ENCODE results near the gene MARCHF9. TPM values are rescaled to one million over a fixed set of nuclear protein-coding genes. Genes with fewer than 3 reads are reported as not detected.

Gene MARCHF9
- total RNA-seq, 1 experiment from 2014 or later = 21.8 TPM

DNA sequence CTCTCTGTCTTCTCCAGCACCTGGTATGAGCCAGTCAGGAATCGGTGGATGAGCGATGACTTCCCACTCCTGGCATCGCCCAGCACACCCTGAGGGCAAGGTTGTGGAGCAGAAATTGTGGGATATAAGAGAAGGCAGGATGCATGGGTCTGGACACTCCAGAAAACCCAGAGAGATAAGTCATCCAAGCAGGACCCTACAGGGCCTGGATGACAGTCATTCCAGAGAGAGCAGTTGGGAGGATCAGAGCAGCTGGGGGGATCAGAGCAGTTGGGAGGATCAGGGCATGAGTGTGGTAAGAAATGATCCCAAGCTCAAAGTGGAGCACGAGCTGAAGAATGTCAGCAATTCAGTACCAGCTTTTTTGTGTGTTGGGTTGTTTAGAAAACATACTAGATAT, 20.3 kb upstream of the MARCHF9 start (continued):
- TF ChIP-seq YY1 (IDR thresholded peaks at IDR 0.05; ENCODE audit: extremely low read depth, insufficient replicate concordance, low read depth, low read length) (no peak), EZH2phosphoT487 (IDR thresholded peaks at IDR 0.05; ENCODE audit: borderline replicate concordance) (no peak)

- H3K9me2 ChIP-seq (ENCODE audit: insufficient read depth) = no peaks in the 10 kb centered on the region
- no peak overlapping the region for H3K4me3 ChIP-seq (replicated peaks in 1 of 2; ENCODE audit: low read depth in 1 of 2, low read length in 2 of 2)
- no peak overlapping the region for H3K9ac ChIP-seq (ENCODE audit: low read length)
- BruUV-seq (replicated peaks) = no TSS peak
- no peaks in the 10 kb centered on the region for H4K20me1 ChIP-seq (ENCODE audit: insufficient read depth)
- RAD21 ChIA-PET (ENCODE audit: low non-redundant PET in 1 of 2, low total read pairs in 2 of 2, uncharacterized antibody in 2 of 2, unreplicated experiment in 2 of 2) = no interaction called here
- CTCF ChIA-PET = no interaction called here
- ATAC-seq = no peak
- H3K36me3 ChIP-seq (ENCODE audit: control insufficient read depth in 1 of 2, insufficient read depth in 2 of 2, low read length in 2 of 2) = peaks cover 0 to 11% of the 10 kb centered on the region in 2 experiments; a peak in 3 of 4 replicates
- no peaks in the 10 kb centered on the region for H3K9me3 ChIP-seq (ENCODE audit: control insufficient read depth in 1 of 2, insufficient read depth in 1 of 2, low read depth in 1 of 2, low read length in 2 of 2)
- POLR2A ChIA-PET = no interaction called here
- DNase-seq (ENCODE audit: low read depth, low spot score) = no peak
- intact Hi-C loops (cut with micrococcal nuclease) = no loop called here
- no peaks in the 10 kb centered on the region for H3K4me1 ChIP-seq (ENCODE audit: control insufficient read depth in 1 of 2, insufficient read depth in 2 of 2, low read length in 2 of 2)
- H3K79me2 ChIP-seq (ENCODE audit: insufficient read depth, low read length) = no peaks in the 10 kb centered on the region
- H3K27me3 ChIP-seq (ENCODE audit: insufficient read depth, low read length) = no peaks in the 10 kb centered on the region
- H2AFZ ChIP-seq (ENCODE audit: low read depth, low read length, poor library complexity, severe bottlenecking) = no peak overlapping the region
- no peak overlapping the region for H3K27ac ChIP-seq (ENCODE audit: low read depth, low read length)
- H3K4me2 ChIP-seq (ENCODE audit: low read length) = no peak overlapping the region
- TF ChIP-seq, protein P1, sequence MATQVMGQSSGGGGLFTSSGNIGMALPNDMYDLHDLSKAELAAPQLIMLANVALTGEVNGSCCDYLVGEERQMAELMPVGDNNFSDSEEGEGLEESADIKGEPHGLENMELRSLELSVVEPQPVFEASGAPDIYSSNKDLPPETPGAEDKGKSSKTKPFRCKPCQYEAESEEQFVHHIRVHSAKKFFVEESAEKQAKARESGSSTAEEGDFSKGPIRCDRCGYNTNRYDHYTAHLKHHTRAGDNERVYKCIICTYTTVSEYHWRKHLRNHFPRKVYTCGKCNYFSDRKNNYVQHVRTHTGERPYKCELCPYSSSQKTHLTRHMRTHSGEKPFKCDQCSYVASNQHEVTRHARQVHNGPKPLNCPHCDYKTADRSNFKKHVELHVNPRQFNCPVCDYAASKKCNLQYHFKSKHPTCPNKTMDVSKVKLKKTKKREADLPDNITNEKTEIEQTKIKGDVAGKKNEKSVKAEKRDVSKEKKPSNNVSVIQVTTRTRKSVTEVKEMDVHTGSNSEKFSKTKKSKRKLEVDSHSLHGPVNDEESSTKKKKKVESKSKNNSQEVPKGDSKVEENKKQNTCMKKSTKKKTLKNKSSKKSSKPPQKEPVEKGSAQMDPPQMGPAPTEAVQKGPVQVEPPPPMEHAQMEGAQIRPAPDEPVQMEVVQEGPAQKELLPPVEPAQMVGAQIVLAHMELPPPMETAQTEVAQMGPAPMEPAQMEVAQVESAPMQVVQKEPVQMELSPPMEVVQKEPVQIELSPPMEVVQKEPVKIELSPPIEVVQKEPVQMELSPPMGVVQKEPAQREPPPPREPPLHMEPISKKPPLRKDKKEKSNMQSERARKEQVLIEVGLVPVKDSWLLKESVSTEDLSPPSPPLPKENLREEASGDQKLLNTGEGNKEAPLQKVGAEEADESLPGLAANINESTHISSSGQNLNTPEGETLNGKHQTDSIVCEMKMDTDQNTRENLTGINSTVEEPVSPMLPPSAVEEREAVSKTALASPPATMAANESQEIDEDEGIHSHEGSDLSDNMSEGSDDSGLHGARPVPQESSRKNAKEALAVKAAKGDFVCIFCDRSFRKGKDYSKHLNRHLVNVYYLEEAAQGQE (IDR thresholded peaks at IDR 0.05; ENCODE audit: low read depth) = no peak
- TF ChIP-seq, protein P2, sequence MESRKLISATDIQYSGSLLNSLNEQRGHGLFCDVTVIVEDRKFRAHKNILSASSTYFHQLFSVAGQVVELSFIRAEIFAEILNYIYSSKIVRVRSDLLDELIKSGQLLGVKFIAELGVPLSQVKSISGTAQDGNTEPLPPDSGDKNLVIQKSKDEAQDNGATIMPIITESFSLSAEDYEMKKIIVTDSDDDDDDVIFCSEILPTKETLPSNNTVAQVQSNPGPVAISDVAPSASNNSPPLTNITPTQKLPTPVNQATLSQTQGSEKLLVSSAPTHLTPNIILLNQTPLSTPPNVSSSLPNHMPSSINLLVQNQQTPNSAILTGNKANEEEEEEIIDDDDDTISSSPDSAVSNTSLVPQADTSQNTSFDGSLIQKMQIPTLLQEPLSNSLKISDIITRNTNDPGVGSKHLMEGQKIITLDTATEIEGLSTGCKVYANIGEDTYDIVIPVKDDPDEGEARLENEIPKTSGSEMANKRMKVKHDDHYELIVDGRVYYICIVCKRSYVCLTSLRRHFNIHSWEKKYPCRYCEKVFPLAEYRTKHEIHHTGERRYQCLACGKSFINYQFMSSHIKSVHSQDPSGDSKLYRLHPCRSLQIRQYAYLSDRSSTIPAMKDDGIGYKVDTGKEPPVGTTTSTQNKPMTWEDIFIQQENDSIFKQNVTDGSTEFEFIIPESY (IDR thresholded peaks at IDR 0.05; ENCODE audit: extremely low read depth, insufficient replicate concordance, low read length) = no peak
- TF ChIP-seq ZNF274 (IDR thresholded peaks at IDR 0.05; ENCODE audit: low read depth, low read length) (no peak), POLR2AphosphoS5 (IDR thresholded peaks at IDR 0.05; ENCODE audit: low read depth, low read length) (no peak)
Measured at GRCh38 chr12:57735198-57735855, 19.6 kb upstream of the MARCHF9 start.

All from HCT116 (cell line).